Measurements from ENCODE around the gene EIF4G3. TPM values are rescaled to one million over a fixed set of nuclear protein-coding genes. Genes with fewer than 3 reads are reported as not detected.

EIF4G3 gene
- total and polyA plus RNA-seq, 2 of the 8 experiments (the other 6 are each of a cell fraction or from before 2014, with no cell fraction given) = 47.5 to 66.6 TPM

DNA sequence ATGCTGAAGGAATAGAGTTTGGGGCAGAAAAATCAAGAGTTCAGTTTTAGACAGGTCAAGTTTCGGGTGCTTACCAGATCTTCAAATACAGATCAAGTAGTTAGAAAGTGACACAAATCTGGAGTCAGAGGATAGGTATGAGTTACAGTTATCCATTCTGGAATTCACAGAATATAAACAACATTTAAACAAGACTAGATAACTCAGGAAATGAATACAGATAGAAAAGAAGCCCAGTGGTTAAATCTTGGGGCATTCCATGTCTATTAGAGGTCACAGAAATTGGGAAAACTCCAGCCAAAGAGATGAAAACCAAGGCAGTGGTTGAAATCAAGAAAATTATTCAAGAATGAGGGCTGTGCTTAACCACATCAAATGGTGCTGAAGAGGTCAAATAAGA is 202.6 kb downstream of the EIF4G3 start:
- Histone ChIP-seq H4K20me1 (replicated peaks in 1 of 2; ENCODE audit: control insufficient read depth in 1 of 2, insufficient read depth in 2 of 2, low read length in 2 of 2) (no peaks in the 10 kb centered on the region), H3K9ac (replicated peaks in 1 of 4; ENCODE audit: extremely low read depth in 1 of 4, low read depth in 3 of 4, low read length in 3 of 4) (no peak overlapping the region)

More for the DNA sequence above, 202.6 kb downstream of the EIF4G3 start:
- ChIA-PET CTCF (ENCODE audit: partially characterized antibody) (no interaction called here), POLR2A (ENCODE audit: partially characterized antibody) (no interaction called here)
- H2BK5ac ChIP-seq (ENCODE audit: low read depth, low read length) = no peak overlapping the region
- no peak overlapping the region for H3K14ac ChIP-seq (ENCODE audit: insufficient read length)
- no peak overlapping the region for H3K27ac ChIP-seq (ENCODE audit: low read depth, low read length)
- no peak overlapping the region for H2AFZ ChIP-seq (ENCODE audit: low read length)
- no peak overlapping the region for H2BK12ac ChIP-seq (ENCODE audit: low read depth, low read length)
- H3K27me3 ChIP-seq (replicated peaks in 1 of 4; ENCODE audit: control insufficient read depth in 3 of 4, extremely low read depth in 1 of 4, insufficient read depth in 3 of 4, low read length in 3 of 4) = no peaks in the 10 kb centered on the region
- H3K9me3 ChIP-seq (ENCODE audit: insufficient read depth in 2 of 2, low read depth in 1 of 2, low read length in 1 of 2) = no peaks in the 10 kb centered on the region
- no peak overlapping the region for H3K18ac ChIP-seq (ENCODE audit: extremely low read depth, low read length)
- no peaks in the 10 kb centered on the region for H3K79me1 ChIP-seq (ENCODE audit: low read depth, low read length)
- DNase-seq (ENCODE audit: low read depth in 1 of 2, low spot score in 2 of 2) (no peak), FAIRE-seq (no peak)
- H3K56ac ChIP-seq (replicated peaks; ENCODE audit: insufficient read length, low read depth, low read length) = no peak overlapping the region
- no peak overlapping the region for H2BK15ac ChIP-seq (ENCODE audit: low read length)
- no peak overlapping the region for H4K91ac ChIP-seq (replicated peaks; ENCODE audit: insufficient read length, low read length)
- H3K4me2 ChIP-seq (ENCODE audit: insufficient read depth in 1 of 2, low read depth in 2 of 2, low read length in 2 of 2) = no peak overlapping the region
- no peak overlapping the region for H4K5ac ChIP-seq (ENCODE audit: insufficient read length, low read depth, low read length)
- no peak overlapping the region for H2BK20ac ChIP-seq (ENCODE audit: low read length)
- no peaks in the 10 kb centered on the region for H3K4me1 ChIP-seq (replicated peaks in 1 of 4; ENCODE audit: control insufficient read depth in 3 of 4, insufficient read depth in 4 of 4, low read length in 3 of 4)
- peaks cover 0 to 18% (median 8%) of the 10 kb centered on the region in 4 experiments; a peak in 5 of 8 replicates for H3K36me3 ChIP-seq (ENCODE audit: control insufficient read depth in 2 of 4, insufficient read depth in 4 of 4, low read length in 3 of 4)
- no peaks in the 10 kb centered on the region for H3K23me2 ChIP-seq (ENCODE audit: low read depth, low read length)
- H3K23ac ChIP-seq (ENCODE audit: insufficient read length) = no peak overlapping the region
- no peak overlapping the region for H4K8ac ChIP-seq (ENCODE audit: extremely low read depth, insufficient read depth, low read length)
- no peaks in the 10 kb centered on the region for H3K79me2 ChIP-seq (ENCODE audit: control insufficient read depth in 1 of 2, insufficient read depth in 2 of 2, low read length in 2 of 2)
- WGBS, 2 experiments (ENCODE audit: extremely low coverage in 1 of 2, insufficient coverage in 1 of 2, insufficient read length in 1 of 2, insufficient replicate concordance in 2 of 2, low coverage in 1 of 2, low lambda C conversion rate in 2 of 2, missing lambda C conversion rate in 1 of 2) = 89% methylated on average over 1 of the region's 1 CpG; no CpG with 5 or more reads in 1 of the 2 experiments
- H3K4me3 ChIP-seq (ENCODE audit: extremely low read depth in 1 of 4, insufficient read depth in 2 of 4, low read depth in 3 of 4, low read length in 4 of 4) = no peak overlapping the region
- no peak overlapping the region for H2BK120ac ChIP-seq (replicated peaks; ENCODE audit: low read depth, low read length)
- TF ChIP-seq KDM1A (IDR thresholded peaks at IDR 0.05; ENCODE audit: borderline replicate concordance, low read length) (no peak), TAF7 (optimal IDR thresholded peaks at IDR 0.05; ENCODE audit: borderline replicate concordance, low read depth, low read length) (no peak), CBX5 (IDR thresholded peaks at IDR 0.05; ENCODE audit: low read depth, low read length) (no peak), NRF1 (IDR thresholded peaks at IDR 0.05; ENCODE audit: low read depth, low read length) (no peak), CHD1 (IDR thresholded peaks at IDR 0.05; ENCODE audit: low read depth, low read length) (no peak), PHF8 (conservative IDR thresholded peaks at IDR 0.05; ENCODE audit: low read depth, low read length) (no peak), BRCA1 (IDR thresholded peaks at IDR 0.05; ENCODE audit: low read depth, low read length) (no peak), SRF (IDR thresholded peaks at IDR 0.05; ENCODE audit: low read depth, low read length) (no peak)
- TF ChIP-seq, protein P1, sequence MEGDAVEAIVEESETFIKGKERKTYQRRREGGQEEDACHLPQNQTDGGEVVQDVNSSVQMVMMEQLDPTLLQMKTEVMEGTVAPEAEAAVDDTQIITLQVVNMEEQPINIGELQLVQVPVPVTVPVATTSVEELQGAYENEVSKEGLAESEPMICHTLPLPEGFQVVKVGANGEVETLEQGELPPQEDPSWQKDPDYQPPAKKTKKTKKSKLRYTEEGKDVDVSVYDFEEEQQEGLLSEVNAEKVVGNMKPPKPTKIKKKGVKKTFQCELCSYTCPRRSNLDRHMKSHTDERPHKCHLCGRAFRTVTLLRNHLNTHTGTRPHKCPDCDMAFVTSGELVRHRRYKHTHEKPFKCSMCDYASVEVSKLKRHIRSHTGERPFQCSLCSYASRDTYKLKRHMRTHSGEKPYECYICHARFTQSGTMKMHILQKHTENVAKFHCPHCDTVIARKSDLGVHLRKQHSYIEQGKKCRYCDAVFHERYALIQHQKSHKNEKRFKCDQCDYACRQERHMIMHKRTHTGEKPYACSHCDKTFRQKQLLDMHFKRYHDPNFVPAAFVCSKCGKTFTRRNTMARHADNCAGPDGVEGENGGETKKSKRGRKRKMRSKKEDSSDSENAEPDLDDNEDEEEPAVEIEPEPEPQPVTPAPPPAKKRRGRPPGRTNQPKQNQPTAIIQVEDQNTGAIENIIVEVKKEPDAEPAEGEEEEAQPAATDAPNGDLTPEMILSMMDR (IDR thresholded peaks at IDR 0.05; ENCODE audit: control extremely low read depth in 1 of 3, insufficient read depth in 1 of 3, low read depth in 1 of 3, low read length in 3 of 3) = no peak
- no peak overlapping the region for H3K4ac ChIP-seq (replicated peaks; ENCODE audit: insufficient read length, low read depth, low read length)
- H2AK5ac ChIP-seq (ENCODE audit: low read depth, low read length) = no peak overlapping the region
